ENCODE results near the gene MZT1. TPM values are rescaled to one million over a fixed set of nuclear protein-coding genes. Genes with fewer than 3 reads are reported as not detected.

Gene MZT1
- total and polyA plus RNA-seq, 9 of the 15 experiments (the other 6 are each of a cell fraction or from before 2014, with no cell fraction given), result 15.3 to 31.6 (median 24.1) TPM

GRCh38 chr13:72727417-72728289, at the start of gene MZT1, which contains the start of gene BORA (continued):
- TF ChIP-seq ZBTB43 (CRISPR knock-in tag; IDR thresholded peaks at IDR 0.05) (no peak), FOS (IDR thresholded peaks at IDR 0.05; ENCODE audit: extremely low read depth, insufficient read length) (peak; percentile 91), ZFP91 (CRISPR knock-in tag; IDR thresholded peaks at IDR 0.05) (no peak), STAT5B (CRISPR knock-in tag; IDR thresholded peaks at IDR 0.05) (no peak), ELF1 (tag; IDR thresholded peaks at IDR 0.05) (peak; percentile 90), PYGO2 (tag; IDR thresholded peaks at IDR 0.05) (no peak), E2F1 (CRISPR knock-in tag; IDR thresholded peaks at IDR 0.05) (no peak; the same call in 1 of the 2 replicates), YY1 (IDR thresholded peaks at IDR 0.05; ENCODE audit: borderline replicate concordance in 1 of 3, control insufficient read depth in 1 of 3, extremely low read depth in 1 of 3, insufficient read depth in 3 of 3, insufficient read length in 1 of 3, insufficient replicate concordance in 2 of 3, low read depth in 1 of 3, low read length in 2 of 3) (peak in 2 of 3 experiments; percentile 47 to 48), ATF7 (IDR thresholded peaks at IDR 0.05) (0 out of 2 replicates have a peak, but pooled peaks have one; percentile 33), NEUROD1 (IDR thresholded peaks at IDR 0.05; ENCODE audit: borderline replicate concordance, low read depth, low read length, partially characterized antibody) (peak; percentile 19), LEF1 (IDR thresholded peaks at IDR 0.05) (no peak), UBTF (IDR thresholded peaks at IDR 0.05; ENCODE audit: borderline replicate concordance in 1 of 2, low read depth in 2 of 2, low read length in 2 of 2) (no peak), POLR2G (IDR thresholded peaks at IDR 0.05; ENCODE audit: low read depth, low read length) (peak; percentile 93), VEZF1 (CRISPR knock-in tag; IDR thresholded peaks at IDR 0.05) (peak; percentile 77), SAFB (IDR thresholded peaks at IDR 0.05; ENCODE audit: borderline replicate concordance, low read depth, low read length) (peak; percentile 61; the same call in 1 of the 2 replicates), NR2C2 (CRISPR knock-in tag; IDR thresholded peaks at IDR 0.05) (peak; percentile 90), NR2C2 (tag; IDR thresholded peaks at IDR 0.05) (peak; percentile 97)
